H9 (cell line): Measurements from ENCODE around the gene OTOGL. TPM values are rescaled to one million over a fixed set of nuclear protein-coding genes. Genes with fewer than 3 reads are reported as not detected.

ENCODE experiments used
- DNase-seq: peaks from one replicate; pipeline ENCODE4 v3.0.0-alpha.2; 2017
- H2AFZ ChIP-seq: one replicate; pipeline ENCODE4 v1.6.1; 2013; ENCODE audit warnings: mild to moderate bottlenecking, low read length, control low read depth, moderate library complexity
- H2AK5ac ChIP-seq: 2 replicates; pipeline ENCODE4 v1.6.1; 2013; ENCODE audit warnings: low read length, control low read depth, mixed read lengths; ENCODE audit not compliant: insufficient read length
- H2BK120ac ChIP-seq: one replicate; pipeline ENCODE4 v1.6.1; 2013; ENCODE audit warnings: low read depth, mild to moderate bottlenecking, low read length, control low read depth, inconsistent platforms; ENCODE audit not compliant: poor library complexity, severe bottlenecking
- H2BK12ac ChIP-seq: 2 replicates; pipeline ENCODE4 v1.6.1; 2013; ENCODE audit warnings: low read length, control low read depth, mixed read lengths, low read depth; ENCODE audit not compliant: insufficient read length
- H2BK15ac ChIP-seq: 2 replicates; pipeline ENCODE4 v1.6.1; 2013; ENCODE audit warnings: low read depth, low read length, control low read depth
- H2BK20ac ChIP-seq: one replicate; pipeline ENCODE4 v1.6.1; 2013; ENCODE audit warnings: low read depth, mild to moderate bottlenecking, low read length, control low read depth, inconsistent platforms; ENCODE audit not compliant: poor library complexity, severe bottlenecking
- H2BK5ac ChIP-seq: 2 replicates; pipeline ENCODE4 v1.6.1; 2013; ENCODE audit warnings: low read length, control low read depth, mixed read lengths; ENCODE audit not compliant: insufficient read length
- H3K14ac ChIP-seq: 2 replicates; pipeline ENCODE4 v1.6.1; 2013; ENCODE audit warnings: low read length, control low read depth; ENCODE audit not compliant: insufficient read depth
- H3K18ac ChIP-seq: 2 replicates; pipeline ENCODE4 v1.6.1; 2013; ENCODE audit warnings: low read depth, mild to moderate bottlenecking, mixed read lengths, low read length, control low read depth; ENCODE audit not compliant: insufficient read length
- H3K23ac ChIP-seq: 2 replicates; pipeline ENCODE4 v1.6.1; 2013; ENCODE audit warnings: low read length, control low read depth, mixed read lengths, low read depth; ENCODE audit not compliant: insufficient read length
- H3K23me2 ChIP-seq: 2 replicates; pipeline ENCODE4 v1.6.1; 2013; ENCODE audit warnings: low read depth, mild to moderate bottlenecking, mixed read lengths, low read length, control low read depth; ENCODE audit not compliant: insufficient read length, poor library complexity, severe bottlenecking
- H3K27ac ChIP-seq: 2 replicates; pipeline ENCODE4 v1.5.1; 2013; ENCODE audit warnings: low read length, control low read depth, mixed read lengths, low read depth; ENCODE audit not compliant: insufficient read length
- H3K27me3 ChIP-seq: 2 replicates; pipeline ENCODE4 v1.6.1; 2013; ENCODE audit warnings: low read length, control low read depth, inconsistent platforms; ENCODE audit not compliant: insufficient read depth
- H3K4ac ChIP-seq: 2 replicates; pipeline ENCODE4 v1.6.1; 2013; ENCODE audit warnings: low read depth, mild to moderate bottlenecking, control low read depth, inconsistent platforms, low read length, moderate library complexity
- H3K4me1 ChIP-seq: 2 replicates; pipeline ENCODE4 v1.6.1; 2013; ENCODE audit warnings: low read length, control low read depth, inconsistent platforms; ENCODE audit not compliant: insufficient read depth
- H3K4me2 ChIP-seq: 2 replicates; pipeline ENCODE4 v1.6.1; 2013; ENCODE audit warnings: low read length, control low read depth, mixed read lengths; ENCODE audit not compliant: insufficient read length, insufficient read depth
- H3K56ac ChIP-seq: 2 replicates; pipeline ENCODE4 v1.6.1; 2013; ENCODE audit warnings: low read depth, mild to moderate bottlenecking, mixed read lengths, low read length, control low read depth; ENCODE audit not compliant: insufficient read length
- H3K79me1 ChIP-seq: 2 replicates; pipeline ENCODE4 v1.6.1; 2013; ENCODE audit warnings: low read depth, mild to moderate bottlenecking, moderate library complexity, low read length, control low read depth, inconsistent platforms; ENCODE audit not compliant: insufficient read depth, poor library complexity, severe bottlenecking
- H3K79me2 ChIP-seq: 2 replicates; pipeline ENCODE4 v1.6.1; 2013; ENCODE audit warnings: low read length, control low read depth, inconsistent platforms; ENCODE audit not compliant: insufficient read depth
- H3K9ac ChIP-seq: 2 replicates; pipeline ENCODE4 v1.6.1; 2013; ENCODE audit warnings: low read length, control low read depth, mixed read lengths; ENCODE audit not compliant: insufficient read length; ENCODE audit errors: extremely low read depth
- H3K9me3 ChIP-seq: one replicate; pipeline ENCODE4 v1.6.1; 2013; ENCODE audit warnings: low read depth, low read length, inconsistent platforms; ENCODE audit not compliant: control insufficient read depth
- H3T11ph ChIP-seq: one replicate; pipeline ENCODE4 v1.6.1; 2013; ENCODE audit warnings: mild to moderate bottlenecking, low read length, control low read depth, inconsistent platforms
- H4K20me1 ChIP-seq: one replicate; pipeline ENCODE4 v1.6.1; 2013; ENCODE audit not compliant: control insufficient read depth, insufficient read length, insufficient read depth
- H4K5ac ChIP-seq: 2 replicates; pipeline ENCODE4 v1.6.1; 2013; ENCODE audit warnings: low read depth, mild to moderate bottlenecking, mixed read lengths, low read length, control low read depth; ENCODE audit not compliant: insufficient read length
- H4K8ac ChIP-seq: replicated peaks from 2 replicates; pipeline ENCODE4 v1.6.1; 2013; ENCODE audit warnings: low read length, control low read depth, mixed read lengths, low read depth; ENCODE audit not compliant: insufficient read length
- H4K91ac ChIP-seq: 2 replicates; pipeline ENCODE4 v1.6.1; 2013; ENCODE audit warnings: low read depth, mild to moderate bottlenecking, moderate library complexity, mixed read lengths, low read length, control low read depth; ENCODE audit not compliant: insufficient read length
- H3K27ac Mint-ChIP-seq, 3 experiments: 2 replicates in 2 of 3; 3 replicates in 1 of 3; pipeline ENCODE4 v1.8.0; 2020 to 2021; ENCODE audit warnings: mixed read lengths in 3 of 3, mild to moderate bottlenecking in 1 of 3, moderate library complexity in 1 of 3
- H3K27me3 Mint-ChIP-seq: 2 replicates; pipeline ENCODE4 v1.8.0; 2021; ENCODE audit warnings: low read depth, mild to moderate bottlenecking, moderate library complexity, mixed read lengths
- H3K36me3 Mint-ChIP-seq, 3 experiments: 2 replicates in 2 of 3; 3 replicates in 1 of 3; pipeline ENCODE4 v1.8.0; 2020 to 2021; ENCODE audit warnings: low read depth in 3 of 3, mixed read lengths in 3 of 3; ENCODE audit not compliant: insufficient read depth in 1 of 3
- H3K4me1 Mint-ChIP-seq, 2 experiments: 2 replicates each; pipeline ENCODE4 v1.8.0; 2020; ENCODE audit warnings: mixed read lengths in 2 of 2
- H3K4me3 Mint-ChIP-seq, 2 experiments: 2 replicates in 1 of 2; 3 replicates in 1 of 2; pipeline ENCODE4 v1.8.0; 2020 to 2021; ENCODE audit warnings: mild to moderate bottlenecking in 2 of 2, mixed read lengths in 2 of 2, moderate library complexity in 1 of 2
- H3K9me3 Mint-ChIP-seq, 2 experiments: 2 replicates in 1 of 2; 3 replicates in 1 of 2; pipeline ENCODE4 v1.8.0; 2020; ENCODE audit warnings: mild to moderate bottlenecking in 2 of 2, mixed read lengths in 2 of 2, moderate library complexity in 1 of 2
- CTCF ChIP-seq: fragments of 200-600 bp; sonication (generic); conservative IDR thresholded peaks from 3 replicates; pipeline ENCODE4 v1.8.0; 2021; ENCODE audit warnings: antibody characterized with exemption, mild to moderate bottlenecking
- WGBS: extraction: QIAGEN DNeasy Blood & Tissue Kit; methylation state at CpG from one replicate; pipeline ENCODE4 v1.1.7; 2013; ENCODE audit warnings: missing lambda C conversion rate, low lambda C conversion rate, mixed read lengths; ENCODE audit not compliant: insufficient read length; ENCODE audit errors: extremely low coverage; 5-methylcytosine and 5-hydroxymethylcytosine counted together
- total RNA-seq: library from RNA; stranded (reverse); gene quantifications from 2 replicates; pipeline ENCODE4 v1.2.1, GENCODE V29; 2021

OTOGL gene
- total RNA-seq, 1 experiment from 2014 or later = 0.11 TPM

GRCh38 chr12:80332827-80333226, 233.5 kb downstream of the OTOGL start:
- Histone ChIP-seq H2BK5ac (no peak overlapping the region), H3K56ac (no peak overlapping the region), H3K79me2 (no peaks in the 10 kb centered on the region), H2AFZ (no peak overlapping the region), H2BK15ac (no peak overlapping the region), H4K5ac (no peak overlapping the region), H2BK12ac (no peak overlapping the region), H3K9me3 (no peaks in the 10 kb centered on the region), H4K8ac (no peak overlapping the region), H3K9ac (no peak overlapping the region), H3K18ac (no peak overlapping the region), H3K23me2 (no peaks in the 10 kb centered on the region), H3K79me1 (no peaks in the 10 kb centered on the region), H4K91ac (no peak overlapping the region), H3K14ac (no peak overlapping the region), H3K4me1 (no peaks in the 10 kb centered on the region), H4K20me1 (no peaks in the 10 kb centered on the region), H3K4me2 (no peak overlapping the region), H2BK120ac (no peak overlapping the region), H3K27me3 (no peaks in the 10 kb centered on the region), H2BK20ac (no peak overlapping the region), H3T11ph (no peak overlapping the region), H3K4ac (no peak overlapping the region), H3K27ac (no peak overlapping the region), H3K23ac (no peak overlapping the region), H2AK5ac (no peak overlapping the region)
- DNase-seq = no peak
- no peaks in the 10 kb centered on the region for H3K27me3 Mint-ChIP-seq
- H3K36me3 Mint-ChIP-seq = no peaks in the 10 kb centered on the region
- no peak for TF ChIP-seq CTCF
- H3K27ac Mint-ChIP-seq = no peak overlapping the region
- no peaks in the 10 kb centered on the region for H3K4me1 Mint-ChIP-seq
- WGBS = no CpG with 5 or more reads among the region's 1 CpG
- H3K9me3 Mint-ChIP-seq = no peaks in the 10 kb centered on the region
- H3K4me3 Mint-ChIP-seq = no peak overlapping the region
